HG02870 (cell line): ENCODE data around the gene C10orf71.

Experiments
- ATAC-seq: cut with Tn5 transposase; IDR thresholded peaks from one replicate; pipeline ENCODE4 v1.9.1; 2021; ENCODE audit warnings: mild to moderate bottlenecking, moderate library complexity; ENCODE audit not compliant: unreplicated experiment

Gene C10orf71

GRCh38 chr10:49356181-49356580, 57.2 kb downstream of the C10orf71 start:
- no peak for ATAC-seq

GRCh38 chr10:49356944-49357343, 58.0 kb downstream of the C10orf71 start:
- no peak for ATAC-seq

GRCh38 chr10:49357910-49358309, 58.9 kb downstream of the C10orf71 start:
- no peak for ATAC-seq

- ATAC-seq: no peak
Measured at GRCh38 chr10:49359349-49360270, 60.6 kb downstream of the C10orf71 start.

GRCh38 chr10:49360271-49361177, 61.6 kb downstream of the C10orf71 start:
- ATAC-seq: no peak

GRCh38 chr10:49361178-49361554, 62.2 kb downstream of the C10orf71 start:
- no peak for ATAC-seq

- ATAC-seq: no peak
Measured at GRCh38 chr10:49361735-49362568, 63.0 kb downstream of the C10orf71 start.

GRCh38 chr10:49362596-49363260, 63.8 kb downstream of the C10orf71 start:
- ATAC-seq: peak; percentile 97

GRCh38 chr10:49363309-49364031, 64.5 kb downstream of the C10orf71 start:
- no peak for ATAC-seq

DNA sequence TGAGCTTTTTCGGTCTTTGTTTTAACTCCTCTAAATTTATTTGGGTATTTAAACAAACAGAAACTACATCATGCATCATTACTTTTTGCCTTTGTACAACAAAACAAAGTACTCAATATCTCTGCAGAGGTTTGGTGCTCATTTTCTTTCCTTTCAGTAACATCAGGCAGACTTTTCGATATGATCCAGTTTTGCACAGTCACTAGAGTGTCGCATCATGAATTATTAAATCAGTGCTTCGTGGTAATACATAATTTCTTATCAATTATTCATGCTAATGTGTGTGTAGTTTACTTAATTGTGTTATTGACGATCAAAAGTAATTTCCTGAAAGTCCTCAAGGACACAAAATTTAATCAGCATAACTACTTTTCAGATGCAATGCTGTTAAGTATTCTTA, 65.1 kb downstream of the C10orf71 start:
- no peak for ATAC-seq

DNA sequence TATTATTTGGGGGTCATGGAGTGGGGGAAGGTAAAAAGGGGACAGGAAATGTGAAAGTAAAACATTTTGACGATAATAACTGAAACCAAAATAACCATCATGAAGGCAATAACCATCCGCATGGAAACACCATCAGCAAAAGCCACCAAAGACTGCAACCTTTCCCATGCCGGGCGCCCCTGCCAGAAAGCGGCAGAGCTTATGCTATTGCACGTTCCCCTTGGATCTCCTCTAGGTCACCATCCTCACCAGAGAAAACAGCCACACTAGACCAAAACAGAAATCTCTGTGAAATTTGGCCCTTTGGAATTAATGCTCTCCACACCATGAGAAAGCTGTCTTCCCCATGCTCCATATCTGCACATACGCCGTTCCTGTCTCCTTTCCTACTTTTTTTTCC, 65.8 kb downstream of the C10orf71 start:
- no peak for ATAC-seq

DNA sequence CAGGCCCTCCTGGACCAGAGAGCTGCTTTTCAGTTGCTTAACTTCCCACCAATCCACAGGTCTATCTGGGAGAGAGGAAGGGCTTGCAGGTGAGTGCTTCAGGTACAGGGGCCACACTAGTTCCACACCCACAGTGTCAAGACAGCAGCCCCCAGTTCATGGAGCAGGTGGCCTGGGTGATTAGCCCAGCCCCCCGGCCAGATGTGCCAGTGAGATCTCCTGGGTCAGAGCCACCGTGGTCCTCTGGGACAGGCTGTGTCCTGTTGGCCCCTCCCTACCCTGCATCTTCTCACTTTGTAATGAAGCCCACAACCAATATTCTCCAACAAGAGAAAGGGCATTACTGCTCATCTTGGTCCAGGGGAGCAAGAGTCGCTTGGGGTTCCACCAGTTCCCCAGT, 66.3 kb downstream of the C10orf71 start:
- no peak for ATAC-seq

GRCh38 chr10:49365675-49366415, 66.9 kb downstream of the C10orf71 start:
- ATAC-seq: no peak

DNA sequence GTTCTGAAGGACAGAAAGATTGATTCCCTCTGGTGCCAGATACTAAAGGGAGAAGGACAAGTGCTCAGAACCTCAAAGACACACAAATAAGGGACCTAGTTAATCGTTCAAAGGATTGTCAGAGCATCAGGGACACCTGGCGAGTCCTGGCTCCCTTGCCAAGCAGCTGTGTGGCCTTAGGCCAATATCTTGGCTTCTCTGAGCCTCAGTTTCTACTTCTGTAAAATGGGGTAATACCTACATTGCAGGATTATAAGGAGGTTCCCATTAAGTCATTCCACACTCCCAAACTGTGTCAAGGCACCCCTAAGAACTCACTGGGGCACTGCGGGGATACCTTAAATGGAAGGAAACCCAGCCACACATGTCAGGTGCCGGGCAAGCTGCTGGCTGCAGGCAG, 67.5 kb downstream of the C10orf71 start:
- no peak for ATAC-seq

- no peak for ATAC-seq
Measured at GRCh38 chr10:49367600-49367999, 68.6 kb downstream of the C10orf71 start.

DNA sequence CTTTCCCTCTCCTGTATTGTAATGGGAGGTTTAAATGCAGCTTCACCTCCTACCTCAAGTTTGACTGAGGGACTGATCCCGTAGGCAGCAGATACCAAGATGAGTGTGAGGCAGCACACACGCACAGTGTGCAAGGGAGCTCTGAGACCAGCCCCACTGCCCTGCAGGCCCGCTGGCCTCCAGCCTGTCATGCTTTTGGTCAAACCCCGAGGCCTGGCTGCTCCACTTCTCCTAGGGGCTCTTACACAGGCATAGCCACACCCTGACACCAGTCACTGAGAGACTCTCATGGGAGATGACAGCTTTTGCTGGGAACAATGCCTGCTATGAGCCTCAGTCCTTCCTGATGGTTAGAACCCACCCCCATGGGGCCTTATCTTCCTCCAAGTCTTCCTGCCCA, 69.3 kb downstream of the C10orf71 start:
- no peak for ATAC-seq

- no peak for ATAC-seq
Measured at GRCh38 chr10:49369216-49370162, 70.5 kb downstream of the C10orf71 start.
